ENCODE results near the gene IFI27L1. TPM values are rescaled to one million over a fixed set of nuclear protein-coding genes. Genes with fewer than 3 reads are reported as not detected.
"Not testable (repeated sequence)": the region's sequence is repeated elsewhere in the genome, so short reads cannot be mapped to it uniquely, and the experiment has no call there.

Gene IFI27L1
- total RNA-seq, 1 experiment from 2014 or later: 12.7 TPM

GRCh38 chr14:94048691-94049624 is 32.2 kb upstream of the IFI27L1 start:
- DNase-seq (ENCODE audit: low spot score): no peak

GRCh38 chr14:94049625-94050023 is 31.5 kb upstream of the IFI27L1 start:
- DNase-seq (ENCODE audit: low spot score): no peak

GRCh38 chr14:94050231-94050880 is 30.8 kb upstream of the IFI27L1 start:
- DNase-seq (ENCODE audit: low spot score): no peak

GRCh38 chr14:94051115-94051514 is 30.0 kb upstream of the IFI27L1 start:
- peak; percentile 57 for DNase-seq (ENCODE audit: low spot score)

GRCh38 chr14:94051779-94052178 is 29.3 kb upstream of the IFI27L1 start:
- no peak for DNase-seq (ENCODE audit: low spot score)

- no peak for DNase-seq (ENCODE audit: low spot score)
These were observed 28.9 kb upstream of the IFI27L1 start for GRCh38 chr14:94052199-94052598.

- DNase-seq (ENCODE audit: low spot score): no peak
These were observed 28.4 kb upstream of the IFI27L1 start for GRCh38 chr14:94052662-94053061.

GRCh38 chr14:94054401-94054800 is 26.7 kb upstream of the IFI27L1 start:
- no peak for DNase-seq (ENCODE audit: low spot score)

GRCh38 chr14:94054936-94055335 is 26.2 kb upstream of the IFI27L1 start:
- DNase-seq (ENCODE audit: low spot score): no peak

GRCh38 chr14:94056579-94057308 is 24.4 kb upstream of the IFI27L1 start:
- DNase-seq (ENCODE audit: low spot score): no peak

- no peak for DNase-seq (ENCODE audit: low spot score)
These were observed 22.9 kb upstream of the IFI27L1 start for GRCh38 chr14:94058128-94058673.

GRCh38 chr14:94058674-94059138 is 22.4 kb upstream of the IFI27L1 start:
- DNase-seq (ENCODE audit: low spot score): no peak

GRCh38 chr14:94059998-94060397 is 21.1 kb upstream of the IFI27L1 start:
- no peak for DNase-seq (ENCODE audit: low spot score)

- DNase-seq (ENCODE audit: low spot score): no peak
These were observed 18.7 kb upstream of the IFI27L1 start for GRCh38 chr14:94062344-94062940.

- DNase-seq (ENCODE audit: low spot score): peak; percentile 65
These were observed 14.9 kb upstream of the IFI27L1 start for GRCh38 chr14:94066089-94066676.

GRCh38 chr14:94072076-94072475 is 9.0 kb upstream of the IFI27L1 start:
- DNase-seq (ENCODE audit: low spot score): not testable (repeated sequence)

- no peak for DNase-seq (ENCODE audit: low spot score)
These were observed 6.6 kb upstream of the IFI27L1 start for GRCh38 chr14:94074534-94074933.

GRCh38 chr14:94075008-94075407 is 6.1 kb upstream of the IFI27L1 start:
- no peak for DNase-seq (ENCODE audit: low spot score)

GRCh38 chr14:94077111-94077821 is 3.8 kb upstream of the IFI27L1 start:
- no peak for DNase-seq (ENCODE audit: low spot score)

GRCh38 chr14:94077823-94078222 is 3.3 kb upstream of the IFI27L1 start:
- no peak for DNase-seq (ENCODE audit: low spot score)

All from HT-29 (cell line).